HCT116 (cell line): ENCODE measurements around the gene MSH6. TPM values are rescaled to one million over a fixed set of nuclear protein-coding genes. Genes with fewer than 3 reads are reported as not detected.

Experiments used
- ATAC-seq: fragments of 200-7000 bp; cut with Tn5 transposase; 2 replicates; pipeline ENCODE4 v1.9.1; 2020; ENCODE audit warnings: mild to moderate bottlenecking, moderate library complexity
- BruUV-seq: library from RNA; stranded (reverse); fragments of 400-500 nt; replicated peaks from 2 replicates; lab custom pipeline; 2021; lab: Mats Ljungman, UMichigan
- CTCF ChIA-PET: fragments of 300-600 bp; sonication (Branson Sonifier 250); formaldehyde crosslinking; loops from one replicate; lab custom pipeline; 2021; ENCODE audit warnings: antibody characterized with exemption; lab: Charles Lee
- POLR2A ChIA-PET: fragments of 300-600, 350-600 bp; sonication (Branson Sonifier 250); formaldehyde crosslinking; loops from one replicate; lab custom pipeline; 2021; ENCODE audit warnings: antibody characterized with exemption; lab: Charles Lee
- RAD21 ChIA-PET, 2 experiments: fragments of 300-600 bp; sonication (Branson Sonifier 250); formaldehyde crosslinking; loops; one replicate each; lab custom pipeline; 2023; ENCODE audit warnings: low total read pairs in 2 of 2; ENCODE audit not compliant: uncharacterized antibody in 2 of 2, unreplicated experiment in 2 of 2, low non-redundant PET in 1 of 2; lab: Charles Lee
- DNase-seq: peaks from one replicate; pipeline ENCODE4 v3.0.0-alpha.2; 2010; ENCODE audit warnings: low read depth, low spot score
- H2AFZ ChIP-seq: fragments of 200-600 bp; shearing (Covaris generic), sonication (generic); 2 replicates; pipeline ENCODE4 v1.6.1; 2017; ENCODE audit warnings: low read depth, mixed run types, mixed read lengths, antibody characterized with exemption, low read length; ENCODE audit not compliant: poor library complexity, severe bottlenecking
- H3K27ac ChIP-seq: 2 replicates; pipeline ENCODE4 v1.5.1; 2012; ENCODE audit warnings: low read depth, low read length
- H3K27me3 ChIP-seq: fragments of 200-600 bp; sonication (generic); 2 replicates; pipeline ENCODE4 v1.6.1; 2016; ENCODE audit warnings: mixed run types, low read length, mixed read lengths; ENCODE audit not compliant: insufficient read depth
- H3K36me3 ChIP-seq, 2 experiments: fragments of 200-500 bp in 1 of 2; fragments of 200-600 bp in 1 of 2; sonication (Bioruptor generic) in 1 of 2; sonication (generic) in 1 of 2; 2 replicates each; pipeline versions ENCODE4 v1.5.1 to v1.6.1; 2014 to 2016; ENCODE audit warnings: low read length in 2 of 2, inconsistent platforms in 1 of 2, mixed read lengths in 1 of 2, mixed run types in 1 of 2; ENCODE audit not compliant: insufficient read depth in 2 of 2, control insufficient read depth in 1 of 2
- H3K4me1 ChIP-seq, 2 experiments: fragments of 200-600 bp in 1 of 2; sonication (generic) in 1 of 2; 2 replicates each; pipeline versions ENCODE4 v1.5.1 to v1.6.1; 2012 to 2017; ENCODE audit warnings: low read length in 2 of 2, inconsistent platforms in 1 of 2, mild to moderate bottlenecking in 1 of 2, mixed read lengths in 1 of 2, mixed run types in 1 of 2, moderate library complexity in 1 of 2; ENCODE audit not compliant: insufficient read depth in 2 of 2, control insufficient read depth in 1 of 2
- H3K4me2 ChIP-seq: fragments of 200-600 bp; sonication (generic); 2 replicates; pipeline ENCODE4 v1.6.1; 2017; ENCODE audit warnings: mixed run types, low read length, mixed read lengths
- H3K4me3 ChIP-seq, 2 experiments: fragments of 200-600 bp in 1 of 2; sonication (generic) in 1 of 2; replicated peaks in 1 of 2; 2 replicates each; pipeline ENCODE4 v1.5.1; 2011 to 2016; ENCODE audit warnings: low read length in 2 of 2, control low read depth in 1 of 2, low read depth in 1 of 2, mild to moderate bottlenecking in 1 of 2, mixed read lengths in 1 of 2, mixed run types in 1 of 2
- H3K79me2 ChIP-seq: fragments of 200-600 bp; sonication (generic); 2 replicates; pipeline ENCODE4 v1.6.1; 2017; ENCODE audit warnings: mild to moderate bottlenecking, mixed run types, low read length, moderate library complexity, mixed read lengths; ENCODE audit not compliant: insufficient read depth
- H3K9ac ChIP-seq: fragments of 200-600 bp; sonication (generic); 2 replicates; pipeline ENCODE4 v1.6.1; 2016; ENCODE audit warnings: low read length, mixed read lengths
- H3K9me2 ChIP-seq: fragments of 200-600 bp; sonication (generic), shearing (Covaris generic); 2 replicates; pipeline ENCODE4 v1.6.1; 2017; ENCODE audit warnings: mixed run types, mild to moderate bottlenecking, moderate library complexity; ENCODE audit not compliant: insufficient read depth
- H3K9me3 ChIP-seq, 2 experiments: fragments of 200-500 bp in 1 of 2; fragments of 200-600 bp in 1 of 2; sonication (Bioruptor generic) in 1 of 2; sonication (generic) in 1 of 2; 2 replicates each; pipeline ENCODE4 v1.6.1; 2014 to 2017; ENCODE audit warnings: low read length in 2 of 2, mixed read lengths in 2 of 2, inconsistent platforms in 1 of 2, low read depth in 1 of 2, mild to moderate bottlenecking in 1 of 2, mixed run types in 1 of 2, moderate library complexity in 1 of 2; ENCODE audit not compliant: control insufficient read depth in 1 of 2, insufficient read depth in 1 of 2
- H4K20me1 ChIP-seq: fragments of 200-600 bp; sonication (generic), shearing (Covaris generic); 2 replicates; pipeline ENCODE4 v1.6.1; 2017; ENCODE audit warnings: mixed run types, mild to moderate bottlenecking, moderate library complexity; ENCODE audit not compliant: insufficient read depth
- CBX3 ChIP-seq: IDR thresholded peaks from 2 replicates; pipeline ENCODE4 v1.6.1; 2012; ENCODE audit warnings: low read depth
- CEBPB ChIP-seq: IDR thresholded peaks from 2 replicates; pipeline ENCODE4 v1.6.1; 2012; ENCODE audit warnings: low read depth
- EGR1 ChIP-seq: IDR thresholded peaks from 2 replicates; pipeline ENCODE4 v1.6.1; 2012; ENCODE audit warnings: low read depth
- ELF1 ChIP-seq: IDR thresholded peaks from 2 replicates; pipeline ENCODE4 v1.6.1; 2012; ENCODE audit warnings: low read depth, borderline replicate concordance
- EZH2 ChIP-seq: fragments of 200-600 bp; sonication (generic); IDR thresholded peaks from 2 replicates; pipeline ENCODE4 v1.6.1; 2017; ENCODE audit warnings: antibody characterized with exemption, mixed run types
- EZH2phosphoT487 ChIP-seq: fragments of 200-600 bp; IDR thresholded peaks from 2 replicates; pipeline ENCODE4 v1.6.1; 2018; ENCODE audit warnings: antibody characterized with exemption, borderline replicate concordance
- FOSL1 ChIP-seq: IDR thresholded peaks from 2 replicates; pipeline ENCODE4 v1.6.1; 2012; ENCODE audit warnings: low read depth
- JUND ChIP-seq: IDR thresholded peaks from 2 replicates; pipeline ENCODE4 v1.6.1; 2012
- POLR2A ChIP-seq: IDR thresholded peaks from 2 replicates; pipeline ENCODE4 v1.7.0; 2011; ENCODE audit warnings: borderline replicate concordance; ENCODE audit not compliant: insufficient read depth, insufficient read length; ENCODE audit errors: extremely low read depth
- POLR2AphosphoS5 ChIP-seq: IDR thresholded peaks from 2 replicates; pipeline ENCODE4 v1.6.1; 2011; ENCODE audit warnings: mild to moderate bottlenecking, low read depth, low read length, moderate library complexity
- SP1 ChIP-seq: IDR thresholded peaks from 2 replicates; pipeline ENCODE4 v1.6.1; 2012; ENCODE audit warnings: low read depth
- SRF ChIP-seq: IDR thresholded peaks from 2 replicates; pipeline ENCODE4 v1.6.1; 2012; ENCODE audit warnings: low read depth
- YY1 ChIP-seq: IDR thresholded peaks from 2 replicates; pipeline ENCODE4 v1.6.1; 2011; ENCODE audit warnings: low read length, low read depth, moderate library complexity, mild to moderate bottlenecking; ENCODE audit not compliant: insufficient replicate concordance; ENCODE audit errors: extremely low read depth
- ZFX ChIP-seq: fragments of 450-650 bp; IDR thresholded peaks from 2 replicates; pipeline ENCODE4 v1.6.1; 2017
- ZNF274 ChIP-seq: fragments of 200-500 bp; sonication (Bioruptor generic); IDR thresholded peaks from 2 replicates; pipeline ENCODE4 v1.6.1; 2014; ENCODE audit warnings: mild to moderate bottlenecking, low read depth, low read length, inconsistent platforms
- intact Hi-C: fragments of 100-400 bp; cut with micrococcal nuclease; formaldehyde crosslinking; loops from 2 replicates; pipeline ENCODE4 v1.10.0; 2022
- total RNA-seq: library from RNA; stranded (reverse); gene quantifications from one replicate; pipeline ENCODE4 v1.2.1, GENCODE V29; 2021; ENCODE audit not compliant: unreplicated experiment
- TF ChIP-seq, protein P1 (sequence below): IDR thresholded peaks from 2 replicates; pipeline ENCODE4 v1.6.1; 2012
- TF ChIP-seq, protein P2 (sequence below): IDR thresholded peaks from 2 replicates; pipeline ENCODE4 v1.6.1; 2012; ENCODE audit warnings: low read depth
- TF ChIP-seq, protein P3 (sequence below), 3 experiments: fragments of 200-600 bp in 1 of 3; sonication (generic) in 1 of 3; IDR thresholded peaks in 2 of 3; conservative IDR thresholded peaks in 1 of 3; 2 replicates each; pipeline ENCODE4 v1.5.1; 2012 to 2017; ENCODE audit warnings: low read depth in 2 of 3, low read length in 2 of 3, antibody characterized with exemption in 1 of 3, borderline replicate concordance in 1 of 3, control low read depth in 1 of 3, mild to moderate bottlenecking in 1 of 3, mixed read lengths in 1 of 3, mixed run types in 1 of 3, moderate library complexity in 1 of 3; ENCODE audit not compliant: insufficient read depth in 1 of 3
- TF ChIP-seq, protein P4 (sequence below): IDR thresholded peaks from 2 replicates; pipeline ENCODE4 v1.6.1; 2011; ENCODE audit warnings: mild to moderate bottlenecking, low read length, moderate library complexity; ENCODE audit not compliant: insufficient replicate concordance; ENCODE audit errors: extremely low read depth

Gene MSH6
- total RNA-seq, 1 experiment from 2014 or later: 71.2 TPM

DNA sequence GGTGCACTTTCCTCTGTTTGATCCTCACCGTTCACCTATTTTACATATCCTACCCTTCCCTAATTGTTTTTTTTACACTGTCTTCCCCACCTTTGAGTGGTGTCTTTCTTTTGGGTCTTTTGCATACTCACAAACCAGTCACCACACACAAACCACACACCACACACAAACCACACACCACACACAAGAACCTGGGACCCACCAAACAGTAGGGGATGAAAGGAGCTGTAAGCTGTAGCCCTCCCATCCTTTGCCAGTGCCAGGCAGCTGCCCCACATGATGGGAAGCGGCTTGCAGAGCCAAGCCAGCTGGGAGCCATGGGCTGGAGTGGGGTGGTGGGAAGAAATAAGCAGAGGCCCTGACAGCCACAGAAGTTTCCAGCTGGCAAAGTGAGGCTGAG, 38.9 kb upstream of the MSH6 start:
- Histone ChIP-seq H4K20me1 (no peaks in the 10 kb centered on the region), H3K9me3 (no peaks in the 10 kb centered on the region), H3K4me1 (no peaks in the 10 kb centered on the region), H2AFZ (no peak overlapping the region), H3K27me3 (no peaks in the 10 kb centered on the region), H3K4me2 (no peak overlapping the region), H3K9me2 (no peaks in the 10 kb centered on the region), H3K9ac (no peak overlapping the region), H3K79me2 (no peaks in the 10 kb centered on the region), H3K4me3 (no peak overlapping the region), H3K36me3 (no peaks in the 10 kb centered on the region), H3K27ac (no peak overlapping the region)
- TF ChIP-seq ZFX (no peak), FOSL1 (no peak), ZNF274 (no peak), SRF (no peak), JUND (no peak), ELF1 (no peak), EGR1 (no peak), POLR2A (no peak), SP1 (no peak), POLR2AphosphoS5 (no peak), EZH2phosphoT487 (no peak), CBX3 (no peak), CEBPB (no peak), EZH2 (no peak), YY1 (no peak)
- TF ChIP-seq, protein P1, sequence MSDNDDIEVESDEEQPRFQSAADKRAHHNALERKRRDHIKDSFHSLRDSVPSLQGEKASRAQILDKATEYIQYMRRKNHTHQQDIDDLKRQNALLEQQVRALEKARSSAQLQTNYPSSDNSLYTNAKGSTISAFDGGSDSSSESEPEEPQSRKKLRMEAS: no peak
- TF ChIP-seq, protein P2, sequence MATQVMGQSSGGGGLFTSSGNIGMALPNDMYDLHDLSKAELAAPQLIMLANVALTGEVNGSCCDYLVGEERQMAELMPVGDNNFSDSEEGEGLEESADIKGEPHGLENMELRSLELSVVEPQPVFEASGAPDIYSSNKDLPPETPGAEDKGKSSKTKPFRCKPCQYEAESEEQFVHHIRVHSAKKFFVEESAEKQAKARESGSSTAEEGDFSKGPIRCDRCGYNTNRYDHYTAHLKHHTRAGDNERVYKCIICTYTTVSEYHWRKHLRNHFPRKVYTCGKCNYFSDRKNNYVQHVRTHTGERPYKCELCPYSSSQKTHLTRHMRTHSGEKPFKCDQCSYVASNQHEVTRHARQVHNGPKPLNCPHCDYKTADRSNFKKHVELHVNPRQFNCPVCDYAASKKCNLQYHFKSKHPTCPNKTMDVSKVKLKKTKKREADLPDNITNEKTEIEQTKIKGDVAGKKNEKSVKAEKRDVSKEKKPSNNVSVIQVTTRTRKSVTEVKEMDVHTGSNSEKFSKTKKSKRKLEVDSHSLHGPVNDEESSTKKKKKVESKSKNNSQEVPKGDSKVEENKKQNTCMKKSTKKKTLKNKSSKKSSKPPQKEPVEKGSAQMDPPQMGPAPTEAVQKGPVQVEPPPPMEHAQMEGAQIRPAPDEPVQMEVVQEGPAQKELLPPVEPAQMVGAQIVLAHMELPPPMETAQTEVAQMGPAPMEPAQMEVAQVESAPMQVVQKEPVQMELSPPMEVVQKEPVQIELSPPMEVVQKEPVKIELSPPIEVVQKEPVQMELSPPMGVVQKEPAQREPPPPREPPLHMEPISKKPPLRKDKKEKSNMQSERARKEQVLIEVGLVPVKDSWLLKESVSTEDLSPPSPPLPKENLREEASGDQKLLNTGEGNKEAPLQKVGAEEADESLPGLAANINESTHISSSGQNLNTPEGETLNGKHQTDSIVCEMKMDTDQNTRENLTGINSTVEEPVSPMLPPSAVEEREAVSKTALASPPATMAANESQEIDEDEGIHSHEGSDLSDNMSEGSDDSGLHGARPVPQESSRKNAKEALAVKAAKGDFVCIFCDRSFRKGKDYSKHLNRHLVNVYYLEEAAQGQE: no peak
- TF ChIP-seq, protein P3, sequence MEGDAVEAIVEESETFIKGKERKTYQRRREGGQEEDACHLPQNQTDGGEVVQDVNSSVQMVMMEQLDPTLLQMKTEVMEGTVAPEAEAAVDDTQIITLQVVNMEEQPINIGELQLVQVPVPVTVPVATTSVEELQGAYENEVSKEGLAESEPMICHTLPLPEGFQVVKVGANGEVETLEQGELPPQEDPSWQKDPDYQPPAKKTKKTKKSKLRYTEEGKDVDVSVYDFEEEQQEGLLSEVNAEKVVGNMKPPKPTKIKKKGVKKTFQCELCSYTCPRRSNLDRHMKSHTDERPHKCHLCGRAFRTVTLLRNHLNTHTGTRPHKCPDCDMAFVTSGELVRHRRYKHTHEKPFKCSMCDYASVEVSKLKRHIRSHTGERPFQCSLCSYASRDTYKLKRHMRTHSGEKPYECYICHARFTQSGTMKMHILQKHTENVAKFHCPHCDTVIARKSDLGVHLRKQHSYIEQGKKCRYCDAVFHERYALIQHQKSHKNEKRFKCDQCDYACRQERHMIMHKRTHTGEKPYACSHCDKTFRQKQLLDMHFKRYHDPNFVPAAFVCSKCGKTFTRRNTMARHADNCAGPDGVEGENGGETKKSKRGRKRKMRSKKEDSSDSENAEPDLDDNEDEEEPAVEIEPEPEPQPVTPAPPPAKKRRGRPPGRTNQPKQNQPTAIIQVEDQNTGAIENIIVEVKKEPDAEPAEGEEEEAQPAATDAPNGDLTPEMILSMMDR (IDR thresholded peaks at IDR 0.05 in 2 of 3, conservative IDR thresholded peaks at IDR 0.05 in 1 of 3; ENCODE audit: borderline replicate concordance in 1 of 3, insufficient read depth in 1 of 3, low read depth in 2 of 3, low read length in 2 of 3): no peak
- TF ChIP-seq, protein P4, sequence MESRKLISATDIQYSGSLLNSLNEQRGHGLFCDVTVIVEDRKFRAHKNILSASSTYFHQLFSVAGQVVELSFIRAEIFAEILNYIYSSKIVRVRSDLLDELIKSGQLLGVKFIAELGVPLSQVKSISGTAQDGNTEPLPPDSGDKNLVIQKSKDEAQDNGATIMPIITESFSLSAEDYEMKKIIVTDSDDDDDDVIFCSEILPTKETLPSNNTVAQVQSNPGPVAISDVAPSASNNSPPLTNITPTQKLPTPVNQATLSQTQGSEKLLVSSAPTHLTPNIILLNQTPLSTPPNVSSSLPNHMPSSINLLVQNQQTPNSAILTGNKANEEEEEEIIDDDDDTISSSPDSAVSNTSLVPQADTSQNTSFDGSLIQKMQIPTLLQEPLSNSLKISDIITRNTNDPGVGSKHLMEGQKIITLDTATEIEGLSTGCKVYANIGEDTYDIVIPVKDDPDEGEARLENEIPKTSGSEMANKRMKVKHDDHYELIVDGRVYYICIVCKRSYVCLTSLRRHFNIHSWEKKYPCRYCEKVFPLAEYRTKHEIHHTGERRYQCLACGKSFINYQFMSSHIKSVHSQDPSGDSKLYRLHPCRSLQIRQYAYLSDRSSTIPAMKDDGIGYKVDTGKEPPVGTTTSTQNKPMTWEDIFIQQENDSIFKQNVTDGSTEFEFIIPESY: no peak
- POLR2A ChIA-PET: no interaction called here
- ATAC-seq: no peak
- BruUV-seq: no TSS peak
- intact Hi-C loops: no loop called here
- CTCF ChIA-PET: interaction anchor here (1.0 to 1.4 kb wide), 2 partner anchors 9 to 24 kb away, joined by 3 to 4 read pairs; no protein-coding TSS in a partner anchor
- RAD21 ChIA-PET: no interaction called here
- no peak for DNase-seq
